GM18520 (cell line): Measurements from ENCODE around the gene MAP1S.
A peak's percentile ranks its signal among the peaks of the same experiment; 100 is the strongest.
"Not testable (repeated sequence)": the region's sequence is repeated elsewhere in the genome, so short reads cannot be mapped to it uniquely, and the experiment has no call there.

ENCODE experiments used
- ATAC-seq: cut with Tn5 transposase; IDR thresholded peaks from one replicate; pipeline ENCODE4 v1.9.1; 2021; ENCODE audit not compliant: unreplicated experiment

MAP1S gene

GRCh38 chr19:17762505-17763229, 43.4 kb downstream of the MAP1S start:
- no peak for ATAC-seq

DNA sequence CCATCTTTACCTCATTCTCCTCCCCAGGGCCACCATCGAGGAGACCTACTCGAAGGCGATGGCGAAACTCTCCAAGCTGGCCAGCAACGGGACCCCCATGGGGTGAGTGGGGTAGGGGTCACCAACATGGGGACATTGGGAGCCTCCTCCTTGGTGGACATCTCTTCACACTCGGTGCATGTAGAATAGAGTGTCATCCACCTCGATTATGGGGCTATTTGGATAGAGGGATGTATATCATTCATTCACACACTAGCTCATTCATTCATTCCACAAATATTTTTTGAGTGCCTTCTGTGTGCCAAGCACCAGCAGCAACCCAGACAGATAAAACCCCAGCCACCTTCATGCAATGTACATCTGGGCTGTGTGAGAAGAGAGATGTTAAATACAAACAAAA, 45.1 kb downstream of the MAP1S start:
- no peak for ATAC-seq

DNA sequence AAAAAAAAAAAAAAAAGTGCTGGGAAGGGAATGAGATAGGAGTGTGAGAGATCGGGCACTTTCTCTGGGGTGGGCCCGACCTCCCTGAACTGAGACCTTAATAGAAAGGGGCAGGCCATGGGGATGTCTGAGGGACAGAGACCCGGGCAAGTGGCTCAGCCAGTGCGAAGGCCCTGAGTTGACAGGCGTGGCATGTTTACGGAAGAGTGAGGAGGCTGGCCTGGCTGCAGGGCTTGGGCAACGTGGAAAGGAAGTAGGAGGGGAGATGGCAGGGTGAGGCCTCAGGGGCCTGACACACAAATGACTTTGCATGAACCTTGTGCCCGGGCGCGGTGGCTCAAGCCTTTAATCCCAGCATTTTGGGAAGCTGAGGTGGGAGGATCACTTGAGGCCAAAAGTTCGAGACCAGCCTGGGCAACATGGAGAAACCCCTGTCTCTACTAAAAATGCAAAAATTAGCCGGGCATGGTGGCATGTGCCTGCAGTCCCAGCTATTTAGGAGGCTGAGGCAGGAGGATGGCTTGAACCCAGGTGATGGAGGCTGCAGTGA, 45.9 kb downstream of the MAP1S start:
- ATAC-seq = no peak

GRCh38 chr19:17766543-17767131, 47.4 kb downstream of the MAP1S start:
- no peak for ATAC-seq

GRCh38 chr19:17767559-17767958, 48.3 kb downstream of the MAP1S start:
- no peak for ATAC-seq

DNA sequence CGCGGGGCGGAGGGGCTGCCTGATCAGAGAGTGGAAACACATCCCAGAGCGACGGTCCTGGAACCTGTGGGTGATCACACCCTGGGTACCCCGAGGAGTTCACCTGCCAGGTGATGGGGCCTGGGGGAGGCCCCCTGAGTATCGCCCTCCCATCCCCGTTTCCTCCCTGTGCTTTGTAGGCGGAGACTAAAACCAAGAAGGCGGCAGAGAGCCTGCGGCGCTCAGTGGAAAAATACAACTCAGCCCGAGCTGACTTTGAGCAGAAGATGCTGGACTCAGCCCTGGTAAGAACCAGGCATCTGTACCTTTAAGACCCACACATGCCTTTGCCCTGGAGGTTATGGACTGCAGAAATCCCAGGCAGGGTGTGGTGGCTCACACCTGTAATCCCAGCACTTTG, 51.3 kb downstream of the MAP1S start:
- ATAC-seq = no peak

DNA sequence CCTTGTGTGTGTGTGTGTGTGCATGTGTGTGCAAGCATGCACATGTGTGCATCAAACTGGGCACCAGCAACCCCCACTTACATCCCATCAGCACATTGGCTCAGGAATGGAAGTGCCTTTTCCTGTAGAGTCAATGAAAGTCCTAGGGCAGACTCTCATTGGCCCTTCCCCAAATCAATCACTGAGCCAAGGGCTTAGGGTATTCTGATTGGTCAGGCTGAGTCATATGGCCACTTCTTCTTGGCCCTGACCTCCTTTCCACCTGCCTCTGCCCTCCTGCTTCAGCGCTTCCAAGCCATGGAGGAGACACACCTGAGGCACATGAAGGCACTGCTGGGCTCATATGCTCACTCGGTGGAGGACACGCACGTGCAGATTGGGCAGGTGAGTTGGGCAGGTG, 52.9 kb downstream of the MAP1S start:
- ATAC-seq = no peak

DNA sequence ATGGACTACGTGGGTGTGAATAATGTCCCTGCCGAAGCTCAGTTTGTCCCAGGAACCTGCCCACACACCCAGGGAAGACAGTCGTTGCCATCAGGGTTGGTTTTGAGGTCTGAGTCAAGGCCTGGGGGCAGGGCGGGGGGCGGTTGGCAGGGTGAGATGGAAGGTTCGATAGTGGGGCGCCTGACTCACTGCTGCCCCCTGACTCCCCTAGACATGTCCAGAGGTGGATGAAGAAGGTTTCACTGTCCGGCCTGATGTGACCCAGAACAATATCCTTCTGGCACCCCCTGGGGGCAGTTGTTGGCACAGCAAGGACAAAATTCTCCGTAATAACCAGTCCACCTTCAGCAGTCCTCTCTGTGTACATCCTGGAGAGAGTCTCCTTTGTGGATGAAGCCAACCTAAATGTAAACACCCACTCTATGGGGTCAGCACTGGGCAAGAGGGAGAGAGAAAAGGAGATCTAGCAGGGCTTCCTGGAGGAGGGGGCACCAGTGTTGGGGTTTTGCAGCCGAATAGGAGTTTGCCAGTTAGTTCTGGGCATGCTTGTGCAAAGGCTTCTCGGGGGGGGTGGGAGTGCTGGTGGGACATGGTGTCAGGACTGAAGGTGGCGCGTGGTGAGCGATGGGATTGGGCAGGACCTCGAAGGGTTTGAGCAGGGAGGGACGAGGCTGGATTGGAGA, 56.1 kb downstream of the MAP1S start:
- no peak for ATAC-seq

GRCh38 chr19:17775991-17776803, 56.9 kb downstream of the MAP1S start:
- peak; percentile 60 for ATAC-seq

GRCh38 chr19:17777840-17778239, 58.6 kb downstream of the MAP1S start:
- not testable (repeated sequence) for ATAC-seq

DNA sequence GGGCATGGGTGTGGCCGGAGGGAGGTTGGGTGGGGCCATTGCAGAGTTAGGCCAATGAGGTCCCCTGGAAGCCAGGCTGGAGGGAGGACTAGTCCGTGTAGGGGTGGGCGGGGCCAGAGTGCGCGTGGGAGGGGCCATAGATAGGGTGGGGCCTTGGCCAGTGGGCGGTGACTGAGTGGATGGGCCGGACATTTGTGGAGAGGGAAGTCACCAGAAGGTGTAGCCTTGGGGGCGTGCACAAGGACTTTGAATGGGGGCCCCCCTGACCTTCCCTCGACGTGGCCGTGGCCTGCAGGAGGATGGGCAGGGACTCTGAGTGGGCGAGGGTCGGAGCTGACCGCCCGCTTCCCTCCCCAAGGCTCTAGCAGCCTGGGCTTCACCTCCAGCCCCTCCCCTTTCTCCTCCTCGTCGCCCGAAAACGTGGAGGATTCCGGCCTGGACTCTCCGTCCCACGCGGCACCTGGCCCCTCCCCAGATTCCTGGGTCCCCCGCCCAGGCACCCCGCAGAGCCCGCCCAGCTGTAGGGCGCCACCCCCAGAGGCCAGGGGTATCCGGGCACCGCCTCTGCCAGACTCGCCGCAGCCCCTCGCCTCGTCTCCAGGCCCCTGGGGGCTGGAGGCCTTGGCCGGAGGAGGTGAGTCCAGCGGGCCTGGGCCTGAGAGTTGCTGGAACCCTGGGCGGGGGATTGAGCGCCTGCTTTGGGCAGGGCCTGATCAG, 59.1 kb downstream of the MAP1S start:
- no peak for ATAC-seq

- ATAC-seq = no peak
Measured at GRCh38 chr19:17778968-17779929, 60.0 kb downstream of the MAP1S start.

- ATAC-seq = no peak
Measured at GRCh38 chr19:17780781-17781180, 61.5 kb downstream of the MAP1S start.

GRCh38 chr19:17783721-17784120, 64.4 kb downstream of the MAP1S start:
- not testable (repeated sequence) for ATAC-seq
